GM12891 (cell line): Measurements from ENCODE around the gene SLC41A2.

Experiments used
- PAX5 ChIP-seq: IDR thresholded peaks from 2 replicates; pipeline ENCODE4 v1.6.1; 2011; ENCODE audit warnings: low read length, moderate library complexity, mild to moderate bottlenecking; ENCODE audit not compliant: insufficient read depth, severe bottlenecking
- POLR2A ChIP-seq: IDR thresholded peaks from 2 replicates; pipeline ENCODE4 v1.6.1; 2011; ENCODE audit warnings: low read depth, low read length, control low read depth
- POLR2AphosphoS5 ChIP-seq: IDR thresholded peaks from 2 replicates; pipeline ENCODE4 v1.6.1; 2011; ENCODE audit warnings: low read depth, low read length, control low read depth
- SPI1 ChIP-seq: IDR thresholded peaks from 2 replicates; pipeline ENCODE4 v1.6.1; 2011; ENCODE audit warnings: low read depth, low read length, control low read depth
- TAF1 ChIP-seq: IDR thresholded peaks from 2 replicates; pipeline ENCODE4 v1.6.1; 2011; ENCODE audit warnings: low read depth, low read length, control low read depth

- TF ChIP-seq POLR2A (no peak), POLR2AphosphoS5 (no peak), SPI1 (no peak), TAF1 (no peak), PAX5 (no peak)
Measured at GRCh38 chr12:104964856-104965205, 6.7 kb upstream of the SLC41A2 start.
